NT2/D1 (cell line): ENCODE data around the gene ITPR2.

ENCODE experiments used
- SUZ12 ChIP-seq: IDR thresholded peaks from 2 replicates; pipeline ENCODE4 v1.6.1; 2011; ENCODE audit not compliant: insufficient read length, insufficient read depth; ENCODE audit errors: extremely low read depth
- YY1 ChIP-seq: IDR thresholded peaks from 2 replicates; pipeline ENCODE4 v1.6.1; 2011; ENCODE audit not compliant: insufficient read length, insufficient read depth
- ZNF274 ChIP-seq: IDR thresholded peaks from 2 replicates; pipeline ENCODE4 v1.6.1; 2011; ENCODE audit warnings: mild to moderate bottlenecking, low read depth, low read length

DNA sequence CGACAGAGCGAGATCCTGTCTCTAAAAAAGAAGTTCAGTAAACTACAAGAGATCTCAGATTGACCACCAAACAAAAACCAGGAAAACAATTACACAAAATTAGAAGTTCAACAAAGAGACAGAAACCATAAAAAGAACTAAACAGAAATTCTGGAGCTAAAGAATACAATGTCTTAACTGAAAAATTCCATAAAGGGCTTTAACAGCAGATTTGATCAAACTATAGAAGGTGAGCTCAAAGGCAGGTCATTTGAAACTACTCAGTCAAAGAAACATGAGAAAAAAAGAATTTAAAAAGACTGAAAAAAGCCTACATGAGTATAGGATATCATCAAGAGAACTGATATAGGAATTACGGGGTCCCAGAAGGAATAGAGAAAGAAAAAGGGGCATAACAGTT, 71.2 kb downstream of the ITPR2 start:
- TF ChIP-seq ZNF274 (no peak), SUZ12 (no peak), YY1 (no peak)
